Uterus (tissue), 4 donors: ENCODE results near the gene CENPN. TPM values are rescaled to one million over a fixed set of nuclear protein-coding genes. Genes with fewer than 3 reads are reported as not detected.

Experiments
- DNase-seq, 2 donors: peaks; one replicate each; pipeline ENCODE4 v3.0.0-alpha.2; 2019 to 2020
- H3K27ac ChIP-seq, 2 donors: fragments of 200-600 bp; sonication (generic); 1 replicate in 1 of 2; 2 replicates in 1 of 2; pipeline ENCODE4 v1.5.1; 2016 to 2018
- H3K27me3 ChIP-seq, 2 donors: fragments of 200-600 bp; sonication (generic); one replicate each; pipeline ENCODE4 v1.5.1; 2018 to 2019; ENCODE audit warnings: control low read depth in 1 of 2
- H3K36me3 ChIP-seq, 2 donors: fragments of 200-600 bp; sonication (generic); one replicate each; pipeline ENCODE4 v1.5.1; 2019; ENCODE audit warnings: control low read depth in 1 of 2
- H3K4me1 ChIP-seq, 2 donors: fragments of 200-600 bp; sonication (generic); one replicate each; pipeline ENCODE4 v1.5.1; 2018 to 2019; ENCODE audit warnings: control low read depth in 1 of 2
- H3K4me3 ChIP-seq, 2 donors: fragments of 200-600 bp; sonication (generic); 1 replicate in 1 of 2; 2 replicates in 1 of 2; pipeline ENCODE4 v1.5.1; 2018 to 2019; ENCODE audit warnings: mild to moderate bottlenecking in 1 of 2
- H3K9me3 ChIP-seq, 2 donors: fragments of 200-600 bp; sonication (generic); one replicate each; pipeline ENCODE4 v1.5.1; 2019; ENCODE audit warnings: control low read depth in 1 of 2
- POLR2A ChIP-seq, 2 donors: fragments of 450-650 bp; IDR thresholded peaks; one replicate each; pipeline ENCODE4 v1.6.1; 2016; ENCODE audit warnings: antibody characterized with exemption in 2 of 2, mild to moderate bottlenecking in 1 of 2, moderate library complexity in 1 of 2
- intact Hi-C: fragments of 100-400 bp; cut with DNase I; formaldehyde crosslinking; loops from one replicate; pipeline ENCODE4 v1.15.1; 2023; ENCODE audit warnings: low total_unique reads
- total RNA-seq, 4 donors: library from RNA; depleted of rRNA in 3 of 4; stranded (reverse); fragments of >200 nt in 3 of 4; gene quantifications; one replicate each; pipeline versions ENCODE4 v1.1.0 to v1.2.4, GENCODE V29; 2014 to 2023
- TF ChIP-seq, protein P1 (sequence below), 4 experiments: fragments of 200-600 bp in 2 of 4; fragments of 450-650 bp in 2 of 4; sonication (generic) in 2 of 4; IDR thresholded peaks; one replicate each; pipeline ENCODE4 v1.5.1; 2016 to 2019; ENCODE audit warnings: antibody characterized with exemption in 4 of 4, mild to moderate bottlenecking in 2 of 4, moderate library complexity in 1 of 4
- donor health status: DM: yes; HTN: yes; CAD: no.

Gene CENPN
- total RNA-seq, 4 donors from 2014 or later = 2.8 to 20.0 TPM; not detected in 2

GRCh38 chr16:80994451-80994850, 12.6 kb upstream of the CENPN start:
- Histone ChIP-seq H3K27ac (no peak overlapping the region), H3K9me3 (no peaks in the 10 kb centered on the region), H3K27me3 (no peaks in the 10 kb centered on the region), H3K36me3 (no peaks in the 10 kb centered on the region), H3K4me3 (no peak overlapping the region), H3K4me1 (no peaks in the 10 kb centered on the region)
- DNase-seq = no peak
- TF ChIP-seq, protein P1, sequence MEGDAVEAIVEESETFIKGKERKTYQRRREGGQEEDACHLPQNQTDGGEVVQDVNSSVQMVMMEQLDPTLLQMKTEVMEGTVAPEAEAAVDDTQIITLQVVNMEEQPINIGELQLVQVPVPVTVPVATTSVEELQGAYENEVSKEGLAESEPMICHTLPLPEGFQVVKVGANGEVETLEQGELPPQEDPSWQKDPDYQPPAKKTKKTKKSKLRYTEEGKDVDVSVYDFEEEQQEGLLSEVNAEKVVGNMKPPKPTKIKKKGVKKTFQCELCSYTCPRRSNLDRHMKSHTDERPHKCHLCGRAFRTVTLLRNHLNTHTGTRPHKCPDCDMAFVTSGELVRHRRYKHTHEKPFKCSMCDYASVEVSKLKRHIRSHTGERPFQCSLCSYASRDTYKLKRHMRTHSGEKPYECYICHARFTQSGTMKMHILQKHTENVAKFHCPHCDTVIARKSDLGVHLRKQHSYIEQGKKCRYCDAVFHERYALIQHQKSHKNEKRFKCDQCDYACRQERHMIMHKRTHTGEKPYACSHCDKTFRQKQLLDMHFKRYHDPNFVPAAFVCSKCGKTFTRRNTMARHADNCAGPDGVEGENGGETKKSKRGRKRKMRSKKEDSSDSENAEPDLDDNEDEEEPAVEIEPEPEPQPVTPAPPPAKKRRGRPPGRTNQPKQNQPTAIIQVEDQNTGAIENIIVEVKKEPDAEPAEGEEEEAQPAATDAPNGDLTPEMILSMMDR (IDR thresholded peaks at IDR 0.05) = no peak
- TF ChIP-seq POLR2A (IDR thresholded peaks at IDR 0.05) = no peak
- intact Hi-C loops = no loop called here

- intact Hi-C loops = no loop called here
- Histone ChIP-seq H3K27ac (peak overlapping the region in 1 of 2 donors; percentile 20), H3K9me3 (no peaks in the 10 kb centered on the region), H3K4me1 (no peaks in the 10 kb centered on the region), H3K36me3 (no peaks in the 10 kb centered on the region), H3K4me3 (no peak overlapping the region), H3K27me3 (no peaks in the 10 kb centered on the region)
- TF ChIP-seq, protein P1 (IDR thresholded peaks at IDR 0.05) = no peak
- no peak for TF ChIP-seq POLR2A (IDR thresholded peaks at IDR 0.05)
- DNase-seq = no peak
Observed at GRCh38 chr16:80996688-80997138, 10.3 kb upstream of the CENPN start.

DNA sequence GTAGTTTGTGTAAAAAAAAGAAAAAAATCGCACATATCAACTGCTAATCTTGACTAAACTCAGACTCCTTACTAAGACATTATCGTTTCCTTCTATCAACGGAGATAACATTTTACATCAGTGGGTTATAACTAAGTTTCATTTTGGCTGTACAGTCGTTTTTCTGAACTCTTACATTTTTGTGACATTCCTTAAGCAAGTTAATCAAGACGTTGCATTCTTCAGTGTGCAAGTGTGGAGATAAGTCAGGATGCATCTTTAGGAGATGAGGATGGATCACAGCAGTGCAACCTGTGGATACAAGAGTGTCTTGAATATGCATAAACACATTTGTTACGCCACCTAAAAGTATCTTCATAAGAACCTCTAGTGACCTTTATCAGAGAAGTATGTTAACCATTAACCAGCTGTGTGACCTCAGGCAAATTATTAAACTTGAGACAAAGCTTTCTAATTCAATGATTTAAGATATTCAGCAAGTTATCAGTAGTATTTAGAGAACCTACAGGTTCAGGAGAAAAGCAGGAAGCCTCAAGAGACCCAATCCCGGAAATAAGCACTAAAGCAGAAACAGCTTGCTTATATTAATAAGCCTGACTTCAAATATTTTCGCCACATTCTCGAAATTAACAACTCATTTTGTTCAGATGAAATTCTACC, 9.7 kb upstream of the CENPN start:
- Histone ChIP-seq H3K27me3 (no peaks in the 10 kb centered on the region), H3K4me1 (no peaks in the 10 kb centered on the region), H3K4me3 (no peak overlapping the region), H3K36me3 (no peaks in the 10 kb centered on the region), H3K27ac (peak overlapping the region in 1 of 2 donors; percentile 20), H3K9me3 (no peaks in the 10 kb centered on the region)
- TF ChIP-seq, protein P1 (IDR thresholded peaks at IDR 0.05) = no peak
- TF ChIP-seq POLR2A (IDR thresholded peaks at IDR 0.05) = no peak
- intact Hi-C loops = no loop called here
- DNase-seq = no peak

DNA sequence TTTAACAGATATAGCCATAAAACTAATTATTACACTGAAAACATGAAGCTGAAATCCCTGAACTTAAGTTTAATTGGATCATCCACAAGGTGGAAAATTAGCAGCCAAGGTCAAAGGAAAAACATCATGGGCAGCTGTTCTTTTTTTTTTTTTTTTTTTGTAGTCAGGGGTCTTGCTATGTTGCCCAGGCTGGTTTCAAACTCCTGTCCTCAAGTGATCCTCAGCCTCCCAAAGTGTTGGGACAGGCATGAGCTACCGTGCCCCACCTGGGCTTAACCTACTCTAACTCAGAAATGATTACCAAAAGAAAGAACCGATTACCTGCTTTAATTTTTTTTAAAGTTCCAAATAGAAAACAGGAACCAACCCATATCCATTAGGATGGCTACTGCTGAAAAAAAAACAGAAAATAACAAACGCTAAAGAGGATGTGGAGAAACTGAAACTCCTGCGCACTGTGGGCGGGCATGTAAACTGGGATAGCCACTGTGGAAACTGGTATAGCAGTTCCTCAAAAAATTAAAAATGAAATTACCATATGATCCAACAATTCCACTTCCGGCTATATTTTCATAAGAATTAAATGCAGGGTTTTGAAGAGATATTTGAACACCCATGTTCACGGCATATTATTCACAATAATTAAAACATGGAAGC, 8.9 kb upstream of the CENPN start:
- no peaks in the 10 kb centered on the region for H3K9me3 ChIP-seq
- H3K27me3 ChIP-seq = no peaks in the 10 kb centered on the region
- no peaks in the 10 kb centered on the region for H3K4me1 ChIP-seq
- H3K27ac ChIP-seq = no peak overlapping the region
- TF ChIP-seq, protein P1 (IDR thresholded peaks at IDR 0.05) = no peak
- TF ChIP-seq POLR2A (IDR thresholded peaks at IDR 0.05) = no peak
- H3K36me3 ChIP-seq = no peaks in the 10 kb centered on the region
- no peak for DNase-seq
- intact Hi-C loops = no loop called here
- no peak overlapping the region for H3K4me3 ChIP-seq

DNA sequence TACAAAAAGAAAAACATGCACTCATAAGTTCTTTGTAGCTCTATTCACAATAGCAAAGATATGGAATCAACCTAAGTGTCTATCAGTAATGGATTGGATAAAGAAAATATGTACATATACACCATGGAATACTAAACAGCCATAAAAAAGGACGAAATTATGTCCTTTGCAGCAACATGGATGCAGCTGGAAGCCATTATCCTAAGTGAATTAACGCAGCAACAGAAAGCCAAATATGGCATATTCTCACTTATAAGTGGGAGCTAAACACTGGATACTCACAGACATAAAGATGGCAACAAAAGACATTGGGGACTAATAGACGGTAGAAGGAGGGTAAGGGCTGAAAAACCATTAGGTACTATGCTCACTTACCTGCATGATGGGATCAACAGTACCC, 6.1 kb upstream of the CENPN start:
- H3K36me3 ChIP-seq = no peaks in the 10 kb centered on the region
- H3K27ac ChIP-seq = no peak overlapping the region
- H3K27me3 ChIP-seq = no peaks in the 10 kb centered on the region
- no peaks in the 10 kb centered on the region for H3K9me3 ChIP-seq
- DNase-seq = no peak
- intact Hi-C loops = loop anchor here (10.0 kb wide), 1 partner anchor 66 kb away; no protein-coding TSS in a partner anchor
- TF ChIP-seq, protein P1 (IDR thresholded peaks at IDR 0.05) = no peak
- TF ChIP-seq POLR2A (IDR thresholded peaks at IDR 0.05) = no peak
- H3K4me1 ChIP-seq = peaks cover 4 to 5% of the 10 kb centered on the region in 2 donors
- H3K4me3 ChIP-seq = no peak overlapping the region
